Measurements from ENCODE around the gene FTSJ3.
"Not testable (repeated sequence)": the region's sequence is repeated elsewhere in the genome, so short reads cannot be mapped to it uniquely, and the experiment has no call there.

The FTSJ3 gene

DNA sequence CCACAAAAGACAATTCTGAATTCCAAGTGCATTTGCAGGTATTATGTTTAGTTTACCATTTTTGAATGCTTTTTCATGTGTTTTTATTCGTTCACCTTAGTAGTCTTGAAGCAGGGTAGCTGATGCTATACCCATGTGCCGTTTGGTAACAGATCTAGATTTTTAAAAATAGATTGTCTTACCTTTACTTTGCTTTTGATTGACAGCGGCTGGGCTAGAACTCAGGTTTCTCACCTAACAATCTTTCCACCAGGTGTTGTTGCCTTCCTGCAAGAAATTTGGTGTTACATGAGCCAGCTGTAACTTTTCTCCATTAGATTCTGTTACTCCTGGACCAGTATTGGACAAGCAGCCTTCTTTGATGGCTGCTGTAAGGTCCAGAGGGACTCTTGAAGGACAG lies 1.5 kb upstream of the FTSJ3 start:
- FAIRE-seq (no peak), DNase-seq (ENCODE audit: insufficient read length, low spot score) (no peak)

DNA sequence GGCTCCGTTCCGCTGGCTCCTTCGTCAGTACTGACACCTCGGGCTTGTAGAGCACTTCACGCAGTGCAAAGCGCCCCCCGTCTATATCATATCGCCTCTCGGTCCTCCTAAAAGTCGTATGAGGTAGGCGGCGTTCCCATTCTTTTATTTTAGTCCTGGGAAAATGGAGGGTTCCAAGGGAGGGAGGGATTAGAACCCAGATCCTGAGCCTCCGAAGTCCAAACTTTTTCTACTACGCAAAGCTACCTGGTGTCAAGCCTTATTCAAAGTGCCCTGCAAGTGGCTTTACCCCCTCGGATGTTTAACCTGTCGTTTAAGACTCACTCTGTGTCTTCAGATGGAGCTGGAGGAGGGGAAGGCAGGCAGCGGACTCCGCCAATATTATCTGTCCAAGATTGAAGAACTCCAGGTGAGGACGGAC lies 348 bp upstream of the FTSJ3 start:
- no peak for DNase-seq (ENCODE audit: insufficient read length, low spot score)
- FAIRE-seq = no peak

- DNase-seq (ENCODE audit: insufficient read length, low spot score) = peak; percentile 42
- FAIRE-seq = peak; percentile 26
Observed at GRCh38 chr17:63826468-63827001, 928 bp downstream of the FTSJ3 start.

- FAIRE-seq (no peak), DNase-seq (ENCODE audit: insufficient read length, low spot score) (no peak)
Observed at GRCh38 chr17:63824362-63824761, 3.1 kb downstream of the FTSJ3 start.

DNA sequence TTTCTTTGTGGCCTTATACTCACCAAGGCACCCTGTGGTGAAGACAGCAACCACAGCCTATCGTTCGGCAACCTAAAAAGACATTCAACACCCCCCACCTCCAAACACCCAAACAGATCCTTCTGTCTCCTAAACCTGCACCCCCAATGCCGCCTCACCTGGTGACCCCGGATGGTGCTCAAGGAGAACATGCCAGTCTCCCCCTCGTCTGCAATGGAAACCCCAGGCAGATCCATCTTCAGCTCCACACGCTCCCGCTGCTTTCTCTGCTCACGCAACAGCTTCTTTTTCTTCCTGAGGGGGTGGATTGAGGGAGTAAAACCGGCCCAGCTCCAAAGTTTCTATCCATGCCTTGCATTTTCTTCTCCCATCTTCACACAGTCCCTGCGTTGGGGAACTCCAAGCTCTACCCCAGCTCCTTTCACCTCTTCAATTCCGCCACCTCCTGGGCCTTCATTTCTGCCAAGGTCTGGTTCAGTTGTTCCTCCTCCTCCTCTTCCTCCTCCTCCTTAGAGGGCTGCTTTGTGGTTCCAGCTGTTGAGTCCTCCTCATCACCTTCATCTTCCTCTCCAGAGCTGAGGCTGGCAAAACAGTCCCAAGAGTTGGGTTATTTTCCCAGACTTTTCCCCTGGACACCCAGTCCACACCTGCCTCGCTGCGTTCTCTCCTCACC lies 3.7 kb downstream of the FTSJ3 start:
- no peak for FAIRE-seq
- DNase-seq (ENCODE audit: insufficient read length, low spot score) = no peak

DNA sequence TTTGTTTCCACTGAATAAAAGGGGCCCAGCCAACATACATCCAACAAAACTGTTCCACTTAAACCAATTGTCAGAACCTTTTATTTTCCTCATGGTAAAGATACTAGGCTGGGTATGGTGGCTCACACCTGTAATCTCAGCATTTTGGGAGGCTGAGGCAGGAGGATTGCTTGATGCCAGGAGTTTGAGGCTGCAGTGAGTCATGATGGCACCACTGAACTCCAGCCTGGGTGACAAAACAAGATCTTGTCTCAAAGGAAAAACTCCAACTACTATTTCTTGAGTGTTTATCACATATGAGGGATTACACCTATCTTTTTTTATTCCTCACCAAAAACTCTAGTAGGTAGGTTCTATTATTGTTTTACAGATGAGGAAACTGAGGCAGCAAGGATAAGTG lies 4.9 kb downstream of the FTSJ3 start:
- FAIRE-seq = no peak
- DNase-seq (ENCODE audit: insufficient read length, low spot score) = no peak

GRCh38 chr17:63821804-63822203 lies 5.7 kb downstream of the FTSJ3 start:
- FAIRE-seq (peak; percentile 31), DNase-seq (ENCODE audit: insufficient read length, low spot score) (no peak)

DNA sequence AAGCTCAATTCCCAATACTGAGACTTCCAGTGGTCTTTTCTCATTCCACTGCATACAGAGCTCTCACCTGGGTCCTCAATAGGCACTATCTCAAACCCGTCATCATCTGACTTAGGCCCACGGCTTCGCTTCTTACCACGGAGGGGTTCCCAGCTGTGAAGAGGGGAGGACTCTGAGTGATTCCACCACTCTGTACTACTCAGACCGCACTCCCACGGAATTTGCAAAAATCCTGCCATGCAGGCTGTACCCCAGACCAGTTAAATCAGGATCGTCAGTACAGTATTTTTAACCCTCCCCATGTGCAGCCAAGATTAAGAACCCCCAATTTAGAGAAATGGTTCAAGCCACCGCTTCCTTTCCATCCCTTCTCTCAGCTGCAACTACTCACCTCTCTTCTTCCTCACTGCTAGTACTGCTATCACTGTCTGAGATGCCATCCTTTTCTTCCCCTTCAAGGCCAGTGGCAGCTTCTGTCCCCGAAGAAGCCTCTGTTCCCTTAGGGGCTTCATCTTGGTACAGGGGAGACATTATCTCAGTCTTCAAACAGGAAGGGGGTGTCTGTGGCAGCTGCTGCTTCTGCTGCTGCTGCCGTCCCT lies 6.4 kb downstream of the FTSJ3 start:
- FAIRE-seq (no peak), DNase-seq (ENCODE audit: insufficient read length, low spot score) (no peak)

DNA sequence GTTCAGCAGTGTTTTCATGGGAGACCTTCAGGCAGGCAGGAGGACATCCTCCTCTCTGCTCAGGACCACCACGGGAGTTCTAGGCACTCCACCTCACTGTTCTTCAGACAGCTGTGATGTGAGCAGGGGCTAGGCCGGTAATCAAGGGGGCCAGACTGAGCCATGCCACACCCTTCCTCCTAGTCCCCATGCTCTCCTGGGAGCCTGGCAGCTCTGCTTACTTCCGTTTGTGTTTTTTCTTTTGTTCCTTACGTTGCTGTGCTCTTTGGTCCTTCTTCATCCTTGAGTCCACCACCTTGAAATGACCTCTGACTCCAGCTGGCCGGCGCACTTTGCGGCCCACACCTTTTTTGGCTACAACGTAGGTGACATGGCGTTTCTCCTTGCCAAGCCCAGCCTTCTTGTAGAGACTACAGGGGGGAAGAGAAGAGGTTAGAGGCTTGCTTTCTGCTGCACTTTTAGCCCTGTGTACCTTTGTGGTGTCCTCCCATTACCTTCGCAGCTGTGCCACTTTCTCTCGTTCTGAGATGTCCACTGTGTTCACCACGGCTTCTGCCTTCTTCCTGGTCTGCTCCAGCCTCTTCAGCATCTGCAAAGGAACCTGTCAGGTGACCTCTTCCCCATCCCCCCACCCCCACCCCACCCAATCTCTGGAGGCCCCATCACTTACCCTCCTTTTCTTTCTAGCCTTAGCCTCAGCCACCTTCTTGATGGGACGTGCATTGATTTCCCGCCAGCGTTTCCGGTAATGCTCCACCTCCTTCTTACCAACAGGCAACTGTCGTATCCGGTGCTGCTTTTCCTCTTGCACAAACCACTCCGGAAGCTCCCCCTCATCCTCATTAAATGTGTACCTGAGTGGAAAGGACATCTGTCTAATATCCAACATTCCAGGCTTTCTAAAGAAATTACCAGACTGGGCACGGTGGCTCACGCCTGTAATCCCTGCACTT lies 7.6 kb downstream of the FTSJ3 start:
- DNase-seq (ENCODE audit: insufficient read length, low spot score) (no peak), FAIRE-seq (no peak)

DNA sequence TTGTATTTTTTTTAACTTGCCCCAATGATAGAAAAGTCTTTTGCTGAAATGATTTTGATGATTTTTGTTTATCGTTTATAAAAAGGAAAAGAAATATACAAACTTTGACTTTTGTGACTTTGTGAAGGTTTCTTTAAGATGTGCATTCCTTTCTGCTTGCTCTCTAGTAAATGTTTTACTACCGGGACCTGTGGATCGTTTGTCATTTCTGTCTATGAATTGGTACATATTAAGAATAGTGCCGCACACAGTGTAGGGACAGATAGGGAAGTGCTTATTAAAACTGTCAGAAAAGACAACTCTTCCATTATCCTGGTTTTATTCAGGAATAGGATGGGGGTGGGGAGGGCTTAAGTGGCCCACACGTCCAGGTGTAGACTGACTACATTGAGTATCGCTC lies 8.3 kb downstream of the FTSJ3 start:
- FAIRE-seq (no peak), DNase-seq (ENCODE audit: insufficient read length, low spot score) (no peak)

DNA sequence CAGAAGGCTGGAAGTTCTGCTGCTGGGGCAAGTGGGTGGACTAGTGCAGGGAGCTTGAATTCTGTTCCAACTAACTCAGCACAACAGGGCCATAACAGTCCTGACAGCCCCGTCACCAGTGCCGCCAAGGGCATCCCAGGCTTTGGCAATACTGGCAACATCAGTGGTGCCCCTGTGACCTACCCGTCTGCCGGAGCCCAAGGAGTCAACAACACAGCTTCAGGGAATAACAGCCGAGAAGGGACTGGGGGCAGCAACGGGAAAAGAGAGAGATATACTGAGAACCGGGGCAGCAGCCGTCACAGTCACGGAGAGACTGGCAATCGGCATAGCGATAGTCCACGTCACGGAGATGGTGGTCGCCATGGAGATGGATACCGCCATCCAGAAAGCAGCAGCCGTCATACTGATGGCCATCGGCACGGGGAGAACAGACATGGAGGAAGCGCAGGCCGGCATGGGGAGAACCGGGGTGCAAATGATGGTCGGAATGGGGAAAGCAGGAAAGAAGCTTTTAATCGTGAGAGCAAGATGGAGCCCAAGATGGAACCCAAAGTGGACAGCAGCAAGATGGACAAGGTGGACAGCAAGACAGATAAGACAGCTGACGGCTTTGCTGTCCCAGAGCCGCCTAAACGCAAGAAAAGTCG lies 9.6 kb downstream of the FTSJ3 start:
- peak; percentile 31 for FAIRE-seq
- no peak for DNase-seq (ENCODE audit: insufficient read length, low spot score)

- DNase-seq (ENCODE audit: insufficient read length, low spot score) (no peak), FAIRE-seq (no peak)
Observed at GRCh38 chr17:63816669-63817068, 10.8 kb downstream of the FTSJ3 start.

DNA sequence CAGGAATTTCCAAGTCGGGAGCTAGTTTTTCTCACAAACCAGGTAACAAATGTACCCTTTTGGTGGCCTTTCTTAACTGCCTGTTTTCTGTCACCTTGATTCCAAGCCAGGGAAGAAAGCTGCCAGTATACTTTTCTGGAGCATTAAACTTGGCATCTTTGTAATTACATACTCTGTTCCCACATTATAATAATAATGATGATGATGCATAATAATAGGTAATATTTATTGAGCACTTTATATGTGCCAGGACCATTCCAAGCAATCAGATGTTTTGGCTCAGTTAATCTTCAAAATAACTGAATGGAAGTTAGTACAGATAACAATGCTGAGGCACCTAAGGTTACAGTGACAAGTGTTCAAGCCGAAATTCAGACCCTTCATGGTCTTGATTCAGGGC lies 11.3 kb downstream of the FTSJ3 start:
- FAIRE-seq (no peak), DNase-seq (ENCODE audit: insufficient read length, low spot score) (no peak)

GRCh38 chr17:63809970-63810369 lies 17.5 kb downstream of the FTSJ3 start:
- no peak for DNase-seq (ENCODE audit: insufficient read length, low spot score)
- no peak for FAIRE-seq

DNA sequence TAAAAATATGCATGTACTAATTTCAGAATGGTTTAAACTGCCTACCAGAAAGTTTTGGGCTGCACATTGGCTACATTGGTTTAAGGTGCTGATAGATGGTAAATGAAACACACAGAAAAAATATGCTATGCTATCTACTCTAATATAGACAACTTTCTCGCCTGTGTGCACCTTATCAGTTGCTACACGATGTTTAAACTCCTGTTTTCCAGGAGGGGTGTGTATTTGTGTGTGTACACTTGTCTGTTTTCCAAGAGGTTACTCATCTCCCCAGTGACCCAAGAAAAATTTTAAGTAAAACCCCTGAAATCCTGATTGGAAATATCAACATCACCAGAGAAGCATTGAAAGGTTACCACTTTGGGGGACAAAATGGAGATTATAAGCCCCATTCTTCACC lies 21.9 kb downstream of the FTSJ3 start:
- no peak for FAIRE-seq

GRCh38 chr17:63804328-63804727 lies 23.1 kb downstream of the FTSJ3 start:
- DNase-seq (ENCODE audit: insufficient read length, low spot score) (no peak), FAIRE-seq (no peak)

More for the DNA sequence above, 21.9 kb downstream of the FTSJ3 start:
- no peak for DNase-seq (ENCODE audit: insufficient read length, low spot score)

GRCh38 chr17:63800783-63801182 lies 26.7 kb downstream of the FTSJ3 start:
- FAIRE-seq (no peak), DNase-seq (ENCODE audit: insufficient read length, low spot score) (no peak)

- FAIRE-seq = no peak
- DNase-seq (ENCODE audit: insufficient read length, low spot score) = no peak
Observed at GRCh38 chr17:63798572-63799106, 28.8 kb downstream of the FTSJ3 start.

DNA sequence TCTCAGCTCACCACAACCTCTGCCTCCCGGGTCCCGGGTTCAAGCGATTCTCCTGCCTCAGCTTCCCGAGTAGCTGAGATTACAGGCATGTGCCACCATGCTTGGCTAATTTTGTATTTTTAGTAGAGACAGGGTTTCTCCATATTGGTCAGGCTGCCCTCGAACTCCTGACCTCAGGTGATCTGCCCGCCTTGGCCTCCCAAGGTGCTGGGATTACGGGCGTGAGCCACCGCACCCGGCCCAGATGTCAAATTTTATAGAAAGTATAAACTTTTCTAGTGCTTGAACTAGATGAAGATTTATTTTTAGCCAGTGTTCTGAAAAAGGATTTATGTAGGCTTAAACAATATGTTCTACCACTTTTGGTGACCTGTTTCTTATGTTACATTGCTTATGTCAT lies 31.1 kb downstream of the FTSJ3 start:
- not testable (repeated sequence) for FAIRE-seq; DNase-seq (ENCODE audit: insufficient read length, low spot score)

- FAIRE-seq = no peak
- no peak for DNase-seq (ENCODE audit: insufficient read length, low spot score)
Observed at GRCh38 chr17:63792055-63792729, 35.3 kb downstream of the FTSJ3 start.
